IMR-90 (cell line): ENCODE data around the gene STRA6. TPM values are rescaled to one million over a fixed set of nuclear protein-coding genes. Genes with fewer than 3 reads are reported as not detected.

ENCODE experiments used
- ATAC-seq: fragments of 200-7000 bp; cut with Tn5 transposase; 2 replicates; pipeline ENCODE4 v1.9.1; 2020; ENCODE audit warnings: low read depth, mild to moderate bottlenecking, moderate library complexity
- BruUV-seq: library from RNA; stranded (reverse); fragments of 400-500 nt; replicated peaks from 2 replicates; lab custom pipeline; 2021; lab: Mats Ljungman, UMichigan
- CTCF ChIA-PET: fragments of 300-600 bp; formaldehyde crosslinking; extraction: SDS; loops from one replicate; lab custom pipeline; 2021; ENCODE audit warnings: antibody characterized with exemption; lab: Yijun Ruan, JAX
- POLR2A ChIA-PET: fragments of 300-600 bp; sonication (Branson Sonifier 250); formaldehyde crosslinking; loops from one replicate; lab custom pipeline; 2022; ENCODE audit warnings: antibody characterized with exemption; ENCODE audit not compliant: unreplicated experiment; lab: Charles Lee
- DNase-seq: peaks from one replicate; pipeline ENCODE4 v3.0.0; 2013
- H2AFZ ChIP-seq: replicated peaks from 2 replicates; pipeline ENCODE3; 2013; ENCODE audit warnings: low read length, mild to moderate bottlenecking; ENCODE audit not compliant: poor library complexity
- H2AK5ac ChIP-seq: 2 replicates; pipeline ENCODE4 v1.6.1; 2013; ENCODE audit warnings: low read depth, low read length, inconsistent platforms
- H2AK9ac ChIP-seq: replicated peaks from 2 replicates; pipeline ENCODE3; 2013; ENCODE audit warnings: mild to moderate bottlenecking, low read depth, low read length, moderate library complexity; ENCODE audit not compliant: poor library complexity
- H2BK120ac ChIP-seq: 2 replicates; pipeline ENCODE4 v1.6.1; 2013; ENCODE audit warnings: low read depth, low read length, inconsistent platforms
- H2BK15ac ChIP-seq: 3 replicates; pipeline ENCODE4 v1.6.1; 2013; ENCODE audit warnings: low read depth, low read length, inconsistent platforms
- H2BK20ac ChIP-seq: 2 replicates; pipeline ENCODE4 v1.6.1; 2013; ENCODE audit warnings: low read depth, mild to moderate bottlenecking, inconsistent platforms, low read length, moderate library complexity
- H2BK5ac ChIP-seq: 2 replicates; pipeline ENCODE4 v1.6.1; 2013; ENCODE audit warnings: mild to moderate bottlenecking, low read depth, low read length, inconsistent platforms; ENCODE audit not compliant: poor library complexity, severe bottlenecking
- H3K14ac ChIP-seq: replicated peaks from 2 replicates; pipeline ENCODE4 v1.6.1; 2013; ENCODE audit warnings: low read depth, low read length, inconsistent platforms
- H3K18ac ChIP-seq: 2 replicates; pipeline ENCODE4 v1.6.1; 2013; ENCODE audit warnings: low read depth, low read length, control low read depth
- H3K23ac ChIP-seq: 2 replicates; pipeline ENCODE4 v1.6.1; 2013; ENCODE audit warnings: low read depth, low read length, inconsistent platforms
- H3K27ac ChIP-seq: 2 replicates; pipeline ENCODE4 v1.5.1; 2013; ENCODE audit warnings: mild to moderate bottlenecking, control low read depth, low read length; ENCODE audit not compliant: insufficient read depth
- H3K27me3 ChIP-seq: 2 replicates; pipeline ENCODE4 v1.6.1; 2013; ENCODE audit warnings: low read length; ENCODE audit not compliant: control insufficient read depth, insufficient read depth
- H3K36me3 ChIP-seq: 2 replicates; pipeline ENCODE4 v1.6.1; 2013; ENCODE audit warnings: low read length, mixed read lengths; ENCODE audit not compliant: control insufficient read depth, insufficient read depth
- H3K4ac ChIP-seq: 2 replicates; pipeline ENCODE4 v1.6.1; 2013; ENCODE audit warnings: low read depth, low read length, inconsistent platforms
- H3K4me1 ChIP-seq: 2 replicates; pipeline ENCODE4 v1.6.1; 2013; ENCODE audit warnings: low read length, mixed read lengths; ENCODE audit not compliant: control insufficient read depth, insufficient read depth
- H3K4me2 ChIP-seq: 2 replicates; pipeline ENCODE4 v1.6.1; 2013; ENCODE audit warnings: low read depth, mild to moderate bottlenecking, control low read depth, low read length, moderate library complexity
- H3K4me3 ChIP-seq: 2 replicates; pipeline ENCODE4 v1.5.1; 2013; ENCODE audit warnings: low read depth, mild to moderate bottlenecking, control low read depth, low read length, moderate library complexity; ENCODE audit not compliant: insufficient read depth
- H3K56ac ChIP-seq: 2 replicates; pipeline ENCODE4 v1.6.1; 2013; ENCODE audit warnings: low read length, inconsistent platforms; ENCODE audit not compliant: insufficient read depth; ENCODE audit errors: extremely low read depth
- H3K79me1 ChIP-seq, 2 experiments: 2 replicates each; pipeline ENCODE4 v1.6.1; 2013; ENCODE audit warnings: low read length in 2 of 2, inconsistent platforms in 1 of 2, low read depth in 1 of 2
- H3K9ac ChIP-seq: 2 replicates; pipeline ENCODE4 v1.6.1; 2013; ENCODE audit warnings: low read depth, low read length, control low read depth
- H3K9me1 ChIP-seq: 2 replicates; pipeline ENCODE4 v1.6.1; 2013; ENCODE audit warnings: low read length, inconsistent platforms; ENCODE audit not compliant: insufficient read depth
- H3K9me3 ChIP-seq: 2 replicates; pipeline ENCODE4 v1.6.1; 2013; ENCODE audit warnings: low read length; ENCODE audit not compliant: control insufficient read depth, insufficient read depth
- H4K20me1 ChIP-seq: 2 replicates; pipeline ENCODE4 v1.6.1; 2013; ENCODE audit warnings: low read length, inconsistent platforms; ENCODE audit not compliant: insufficient read depth
- H4K5ac ChIP-seq: 2 replicates; pipeline ENCODE4 v1.6.1; 2013; ENCODE audit warnings: mild to moderate bottlenecking, low read depth, low read length, control low read depth
- H4K8ac ChIP-seq, 2 experiments: 2 replicates each; pipeline ENCODE4 v1.6.1; 2013; ENCODE audit warnings: low read depth in 2 of 2, low read length in 2 of 2, control low read depth in 1 of 2, inconsistent platforms in 1 of 2
- H4K91ac ChIP-seq: 2 replicates; pipeline ENCODE4 v1.6.1; 2013; ENCODE audit warnings: low read depth, low read length, inconsistent platforms; ENCODE audit not compliant: insufficient read depth
- BHLHE40 ChIP-seq: fragments of 150-350 bp; IDR thresholded peaks from 2 replicates; pipeline ENCODE4 v1.6.1; 2016; ENCODE audit warnings: mild to moderate bottlenecking, low read depth, low read length
- RAD21 ChIP-seq: IDR thresholded peaks from 2 replicates; pipeline ENCODE4 v1.6.1; 2012; ENCODE audit warnings: low read length, improper control_type of control experiment
- WGBS, 2 experiments: methylation state at CpG; one replicate each; pipeline versions ENCODE4 v1.1.5 to v1.1.7; 2013; ENCODE audit warnings: missing lambda C conversion rate in 2 of 2; ENCODE audit not compliant: insufficient read length in 1 of 2; ENCODE audit errors: extremely low coverage in 2 of 2; 5-methylcytosine and 5-hydroxymethylcytosine counted together
- dilution Hi-C: fragments of 300-500 bp; cut with HindIII; formaldehyde crosslinking; loops from one replicate; pipeline ENCODE4 v1.14.3; 2018; ENCODE audit warnings: low sequenced_read_pairs; ENCODE audit not compliant: unreplicated experiment
- in situ Hi-C: fragments of 300-500 bp; cut with MboI; formaldehyde crosslinking; loops from 3 replicates; pipeline ENCODE4 v1.14.3; 2019; ENCODE audit warnings: low sequenced_read_pairs, inconsistent platforms, mixed read lengths
- intact Hi-C: fragments of 100-400 bp; cut with micrococcal nuclease; formaldehyde crosslinking; loops from 2 replicates; pipeline ENCODE4 v1.10.0; 2022
- polyA plus RNA-seq, 3 experiments: library from polyadenylated mRNA; depleted of rRNA; stranded (reverse); fragments of >200 nt; gene quantifications; 2 replicates each; pipeline ENCODE4 v1.2.3, GENCODE V29; 2012; ENCODE audit warnings: low replicate concordance in 1 of 3
- total RNA-seq: library from RNA; depleted of rRNA; stranded (reverse); fragments of >200 nt; gene quantifications from 2 replicates; pipeline ENCODE4 v1.2.3, GENCODE V29; 2012
- TF ChIP-seq, protein P1 (sequence below): conservative IDR thresholded peaks from 2 replicates; pipeline ENCODE4 v1.5.1; 2012; ENCODE audit warnings: mild to moderate bottlenecking, low read depth, low read length, improper control_type of control experiment

The STRA6 gene
- total and polyA plus RNA-seq, 2 of the 4 experiments (the other 2 are of a cell fraction) = 0.17 TPM; not detected in 1

DNA sequence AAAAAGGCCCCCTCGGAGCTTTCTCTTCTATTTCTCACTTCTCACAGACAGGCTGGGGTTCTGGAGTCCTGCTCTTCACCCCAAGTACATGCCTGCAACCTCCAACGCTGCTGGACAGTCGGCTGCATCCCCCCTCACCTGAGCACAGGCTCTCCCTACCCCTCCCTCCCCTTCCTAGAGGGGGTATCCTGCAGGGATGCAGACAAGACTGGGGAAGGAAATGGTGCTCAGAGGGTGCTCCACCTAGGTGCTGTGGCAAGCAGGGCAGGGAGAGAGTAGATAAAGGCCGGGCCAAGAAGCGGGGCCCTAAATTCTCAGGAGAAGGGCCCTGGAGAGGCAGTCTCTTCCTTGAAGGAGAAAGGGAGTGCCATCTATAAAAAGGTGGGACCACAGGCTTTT lies 7.0 kb upstream of the STRA6 start:
- BruUV-seq = no TSS peak
- Histone ChIP-seq H3K9me1 (no peaks in the 10 kb centered on the region), H2AK9ac (no peak overlapping the region), H3K9me3 (no peaks in the 10 kb centered on the region), H3K14ac (no peak overlapping the region), H3K4me3 (no peak overlapping the region), H3K27me3 (peaks cover 14% of the 10 kb centered on the region), H3K18ac (no peak overlapping the region), H2BK15ac (no peak overlapping the region), H3K36me3 (no peaks in the 10 kb centered on the region), H3K4me1 (peaks cover 10% of the 10 kb centered on the region), H3K4ac (no peak overlapping the region), H2BK120ac (no peak overlapping the region), H3K56ac (no peak overlapping the region), H3K27ac (no peak overlapping the region), H2BK20ac (no peak overlapping the region), H3K4me2 (no peak overlapping the region), H2BK5ac (no peak overlapping the region), H4K20me1 (no peaks in the 10 kb centered on the region), H3K9ac (no peak overlapping the region), H4K91ac (no peak overlapping the region), H4K5ac (no peak overlapping the region), H2AFZ (no peak overlapping the region), H3K23ac (no peak overlapping the region), H3K79me1 (no peaks in the 10 kb centered on the region), H2AK5ac (no peak overlapping the region), H4K8ac (no peak overlapping the region)
- intact Hi-C loops (no loop called here), dilution Hi-C loops (no loop called here), in situ Hi-C loops (no loop called here)
- CTCF ChIA-PET = no interaction called here
- DNase-seq (no peak), ATAC-seq (no peak; the same call in 1 of the 2 replicates)
- WGBS, 2 experiments = 90% methylated on average over 2 of the region's 5 CpGs; no CpG with 5 or more reads in 1 of the 2 experiments
- POLR2A ChIA-PET = no interaction called here
- TF ChIP-seq RAD21 (no peak), BHLHE40 (no peak)
- TF ChIP-seq, protein P1, sequence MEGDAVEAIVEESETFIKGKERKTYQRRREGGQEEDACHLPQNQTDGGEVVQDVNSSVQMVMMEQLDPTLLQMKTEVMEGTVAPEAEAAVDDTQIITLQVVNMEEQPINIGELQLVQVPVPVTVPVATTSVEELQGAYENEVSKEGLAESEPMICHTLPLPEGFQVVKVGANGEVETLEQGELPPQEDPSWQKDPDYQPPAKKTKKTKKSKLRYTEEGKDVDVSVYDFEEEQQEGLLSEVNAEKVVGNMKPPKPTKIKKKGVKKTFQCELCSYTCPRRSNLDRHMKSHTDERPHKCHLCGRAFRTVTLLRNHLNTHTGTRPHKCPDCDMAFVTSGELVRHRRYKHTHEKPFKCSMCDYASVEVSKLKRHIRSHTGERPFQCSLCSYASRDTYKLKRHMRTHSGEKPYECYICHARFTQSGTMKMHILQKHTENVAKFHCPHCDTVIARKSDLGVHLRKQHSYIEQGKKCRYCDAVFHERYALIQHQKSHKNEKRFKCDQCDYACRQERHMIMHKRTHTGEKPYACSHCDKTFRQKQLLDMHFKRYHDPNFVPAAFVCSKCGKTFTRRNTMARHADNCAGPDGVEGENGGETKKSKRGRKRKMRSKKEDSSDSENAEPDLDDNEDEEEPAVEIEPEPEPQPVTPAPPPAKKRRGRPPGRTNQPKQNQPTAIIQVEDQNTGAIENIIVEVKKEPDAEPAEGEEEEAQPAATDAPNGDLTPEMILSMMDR = no peak
